Activated T-helper 1 cell treated with anti-CD3 and anti-CD28 coated beads, Interleukin-2, amount 50 U/mL, for 16 hours (primary cell): ENCODE results near the gene TTC17.
"Not testable (repeated sequence)": the region's sequence is repeated elsewhere in the genome, so short reads cannot be mapped to it uniquely, and the experiment has no call there.

Experiments used
- DNase-seq, 2 donors: peaks; one replicate each; pipeline ENCODE4 v3.0.0-alpha.2; 2020; ENCODE audit warnings: low read depth in 1 of 2, low spot score in 1 of 2

The TTC17 gene

DNA sequence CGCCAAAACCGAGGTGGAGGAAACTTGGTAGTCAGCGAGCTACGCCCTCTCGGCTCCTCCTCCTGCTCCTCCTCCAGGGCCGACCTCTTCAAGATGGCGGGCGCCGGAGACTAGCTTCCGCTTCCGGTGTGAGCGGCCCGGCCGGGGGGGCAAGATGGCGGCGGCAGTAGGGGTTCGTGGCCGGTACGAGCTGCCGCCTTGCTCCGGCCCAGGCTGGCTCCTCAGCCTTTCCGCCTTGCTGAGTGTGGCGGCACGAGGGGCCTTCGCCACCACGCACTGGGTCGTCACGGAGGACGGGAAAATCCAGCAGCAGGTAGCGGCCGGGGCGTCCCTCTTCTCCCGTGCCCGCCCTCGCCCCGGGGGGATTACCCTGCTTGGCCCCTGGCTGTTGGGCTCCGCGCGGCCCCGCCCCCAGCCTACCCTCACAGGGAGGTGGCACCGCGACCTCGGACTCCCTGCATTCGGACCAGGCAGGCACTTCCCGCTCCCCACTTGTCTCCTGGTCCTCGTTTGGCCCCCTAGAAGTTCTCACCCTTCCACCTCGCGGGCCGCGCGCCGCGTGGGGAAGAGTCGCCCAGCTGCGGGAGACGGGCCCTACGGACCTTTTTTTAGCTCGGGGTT is at the start of gene TTC17:
Gene TTC17 (plus strand): TSS at position 120 of the 621 bp plus-strand sequence. CDS start 35 bp downstream, at position 155.
- DNase-seq, result peak; percentile 88 to 89

DNA sequence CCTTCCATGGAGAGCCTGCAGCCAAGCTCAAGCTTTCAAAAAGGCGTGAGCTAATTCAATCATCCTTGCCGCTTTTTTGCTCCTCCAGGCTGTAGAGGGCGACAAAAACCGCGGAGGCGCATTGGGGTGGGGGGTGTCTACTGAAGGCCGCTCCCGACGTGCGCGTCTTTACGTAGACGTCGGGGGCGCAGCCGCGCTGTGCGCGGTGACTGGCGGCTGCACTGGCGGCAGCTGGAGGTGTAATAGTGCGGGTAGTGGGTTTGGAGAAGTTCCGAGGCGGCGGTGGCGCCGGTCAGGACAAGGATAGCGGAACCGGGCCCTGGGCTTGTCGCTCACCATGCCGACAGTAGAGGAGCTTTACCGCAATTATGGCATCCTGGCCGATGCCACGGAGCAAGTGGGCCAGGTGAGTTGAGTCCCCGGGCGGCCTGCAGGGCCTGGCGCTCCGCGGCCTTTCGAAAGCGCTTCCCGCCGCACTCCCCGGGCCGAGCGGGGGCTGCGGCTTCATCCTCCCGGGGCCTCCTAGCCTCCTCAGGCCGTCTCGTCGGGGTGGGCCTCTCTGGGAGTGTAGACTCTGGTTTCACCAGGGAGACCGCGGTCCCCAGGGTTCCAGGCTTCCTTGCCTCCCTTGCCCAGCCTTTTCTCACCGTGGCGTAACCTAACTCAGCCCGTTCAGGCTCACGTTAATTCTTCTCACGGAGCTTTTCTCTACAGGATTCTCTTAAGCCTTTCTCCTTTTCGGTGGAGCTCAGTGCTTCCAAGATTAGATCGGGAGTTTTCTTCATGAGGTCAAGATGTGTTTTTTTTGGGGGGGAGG is 46.7 kb upstream of the TTC17 start, which contains the start of gene API5:
Gene API5 (plus strand): TSS at position 206 of the 817 bp plus-strand sequence. CDS start 132 bp downstream, at position 338.
- DNase-seq, result peak; percentile 88

DNA sequence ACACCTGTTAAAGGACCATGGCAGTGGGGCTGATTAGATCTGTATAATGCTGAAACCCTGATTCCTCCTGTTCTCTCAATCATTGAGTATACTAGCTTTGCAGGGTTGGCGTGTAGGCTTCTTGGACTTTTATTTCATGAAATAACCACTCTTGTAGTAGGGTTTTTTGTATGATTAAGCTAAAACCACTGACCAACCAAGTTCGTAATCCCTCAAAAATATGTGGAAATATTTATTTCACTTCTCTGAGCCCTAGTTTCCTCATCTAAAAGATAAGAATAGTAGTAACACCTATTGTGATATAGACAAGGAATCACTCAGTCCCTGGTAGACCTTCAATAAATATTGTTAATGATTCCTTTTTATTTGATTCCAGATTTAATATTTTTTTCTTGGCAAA is 42.8 kb upstream of the TTC17 start:
- no peak for DNase-seq

- DNase-seq, result no peak
Observed at GRCh38 chr11:43316451-43316850, 42.3 kb upstream of the TTC17 start.

DNA sequence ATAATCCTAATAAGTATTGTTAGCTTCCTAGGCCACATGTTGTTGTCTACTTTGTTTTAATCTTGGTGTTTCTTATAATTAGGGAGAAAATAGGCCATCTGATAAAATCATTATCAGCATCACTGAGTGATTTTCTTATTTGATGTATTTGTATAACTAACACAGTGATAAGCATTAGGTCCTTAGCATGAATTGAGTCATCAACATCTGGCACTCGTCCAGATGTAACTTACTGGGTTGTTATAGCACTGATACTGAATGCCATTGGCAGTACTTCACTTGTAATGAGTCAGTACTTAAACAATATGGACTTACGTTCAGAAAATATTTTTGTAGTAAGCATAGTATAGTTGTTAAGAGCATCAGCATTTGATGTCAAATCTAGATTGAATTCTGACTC is 30.7 kb upstream of the TTC17 start:
- no peak for DNase-seq

- DNase-seq, result no peak
Observed at GRCh38 chr11:43328482-43328881, 30.2 kb upstream of the TTC17 start.

GRCh38 chr11:43341159-43341558 is 17.6 kb upstream of the TTC17 start:
- DNase-seq, result no peak

- DNase-seq, result not testable (repeated sequence)
Observed at GRCh38 chr11:43351426-43351825, 7.3 kb upstream of the TTC17 start.

GRCh38 chr11:43354311-43354710 is 4.4 kb upstream of the TTC17 start:
- DNase-seq, result no peak

GRCh38 chr11:43356336-43356735 is 2.4 kb upstream of the TTC17 start:
- DNase-seq, result no peak

- DNase-seq, result no peak
Observed at GRCh38 chr11:43358279-43358800, 380 bp upstream of the TTC17 start.

- DNase-seq, result peak in 1 of 2 donors; percentile 2
Observed at GRCh38 chr11:43359422-43359818, 700 bp downstream of the TTC17 start.

- DNase-seq, result no peak
Observed at GRCh38 chr11:43360361-43361032, 1.8 kb downstream of the TTC17 start.

GRCh38 chr11:43366677-43367076 is 8.0 kb downstream of the TTC17 start:
- DNase-seq, result no peak

DNA sequence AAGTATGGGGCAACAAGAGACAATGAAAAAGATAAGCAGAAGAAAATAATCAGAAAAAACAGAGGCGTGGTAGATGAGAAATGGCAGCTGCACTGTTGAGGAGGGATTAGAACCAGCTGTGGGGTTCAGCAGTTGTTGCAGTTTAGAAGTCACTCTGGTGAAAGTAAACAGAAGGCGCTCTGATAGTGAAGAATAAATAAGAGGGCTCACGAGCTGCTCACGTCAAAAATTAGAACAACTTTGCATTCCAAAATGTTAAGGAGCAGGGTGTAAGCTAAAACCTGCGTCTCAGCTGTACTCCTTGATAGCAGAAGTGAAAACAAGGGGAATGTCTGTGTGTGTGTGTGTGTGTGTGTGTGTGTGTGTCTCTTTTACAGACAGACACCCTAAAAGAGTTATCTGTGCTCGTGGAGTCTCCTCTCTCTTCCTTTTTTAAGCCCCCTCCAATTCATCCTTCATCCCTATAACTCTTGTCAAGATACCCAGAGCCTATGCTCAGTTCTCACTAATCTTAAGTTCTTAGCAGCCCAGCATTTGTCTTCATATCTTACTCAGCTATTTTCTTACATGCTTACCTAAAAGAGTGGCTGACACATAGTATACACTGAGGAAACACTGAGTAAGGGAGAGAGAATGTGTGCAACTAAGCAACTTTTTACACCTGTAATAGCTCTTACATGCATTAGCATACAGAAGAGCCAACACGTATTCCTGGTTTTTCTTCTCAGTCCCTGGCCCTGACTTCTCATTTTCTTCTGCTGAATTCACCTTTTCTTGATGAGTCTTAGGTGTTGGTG is 8.9 kb downstream of the TTC17 start:
- DNase-seq, result no peak

DNA sequence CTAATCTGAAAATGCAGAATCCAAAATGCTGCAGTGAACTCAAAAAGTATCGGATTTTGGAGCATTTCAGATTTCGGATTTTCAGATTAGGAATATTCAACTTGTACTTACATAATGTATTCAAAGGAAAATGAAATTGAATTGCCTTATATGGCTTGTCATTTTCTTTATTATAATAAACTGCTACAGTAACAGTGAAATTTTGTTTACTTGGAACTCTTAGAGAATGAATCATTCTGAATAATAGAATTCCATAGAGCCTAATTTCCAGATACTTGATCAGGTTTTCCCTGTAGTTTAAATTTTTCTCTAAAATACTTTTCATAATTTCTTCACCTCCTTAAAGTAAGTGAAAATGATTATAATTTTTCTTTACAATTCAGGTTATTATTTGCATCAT is 17.3 kb downstream of the TTC17 start:
- no peak for DNase-seq

- no peak for DNase-seq
Observed at GRCh38 chr11:43376594-43376993, 17.9 kb downstream of the TTC17 start.

DNA sequence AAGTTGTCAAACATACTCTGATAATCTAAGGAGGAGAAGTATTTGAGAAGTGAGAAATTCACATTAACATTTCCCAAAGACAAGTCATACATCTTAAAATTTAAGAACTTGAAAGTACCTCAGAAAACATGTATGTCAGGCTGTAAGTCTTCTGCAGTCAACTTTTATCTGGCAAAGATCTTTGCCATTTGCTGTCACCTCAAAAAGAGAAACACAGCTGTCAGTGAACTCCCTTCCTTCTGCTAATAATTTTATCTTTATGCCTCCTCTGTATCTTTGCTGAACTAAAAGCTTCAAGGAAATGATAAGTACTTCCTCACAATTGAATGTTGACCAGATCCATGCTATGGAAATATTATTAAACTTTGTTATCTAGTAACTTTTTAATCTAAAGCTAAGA is 18.7 kb downstream of the TTC17 start:
- no peak for DNase-seq

DNA sequence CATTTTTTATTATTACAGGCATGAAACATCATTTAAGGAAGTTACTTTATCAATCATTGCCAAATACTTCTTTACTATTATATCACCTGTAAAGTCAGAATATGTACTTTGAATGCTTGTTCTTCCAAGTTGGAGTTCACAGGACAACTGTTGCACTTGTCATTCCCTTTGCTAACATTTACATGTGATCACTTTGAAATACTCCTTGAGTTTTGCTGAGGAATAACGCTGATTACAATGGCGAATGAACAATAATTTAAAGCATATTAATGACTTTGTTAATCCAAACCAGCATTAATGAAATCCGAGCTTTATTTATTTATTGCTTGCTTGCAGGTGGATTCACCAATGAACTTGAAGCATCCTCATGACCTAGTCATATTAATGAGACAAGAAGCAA is 20.2 kb downstream of the TTC17 start:
- DNase-seq, result no peak

GRCh38 chr11:43381802-43382201 is 23.1 kb downstream of the TTC17 start:
- DNase-seq, result no peak

DNA sequence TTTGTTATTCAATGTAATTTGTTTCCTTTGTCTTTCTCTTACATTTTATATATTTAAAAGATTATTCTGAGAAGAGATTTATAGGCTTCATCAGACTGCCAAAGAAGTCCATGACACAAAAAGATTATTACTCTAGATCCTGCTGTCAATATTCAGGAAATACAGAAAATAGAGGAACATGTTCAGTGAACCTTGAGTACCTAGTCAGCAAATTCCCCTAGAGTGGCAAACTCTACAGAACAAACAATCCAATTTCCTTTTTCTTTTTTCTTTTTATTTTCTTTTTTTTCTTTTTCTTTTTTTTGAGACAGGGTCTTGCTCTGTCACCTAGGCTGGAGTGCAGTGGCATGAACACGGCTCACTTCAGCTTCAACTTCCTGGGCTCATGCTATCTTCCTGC is 23.9 kb downstream of the TTC17 start:
- no peak for DNase-seq
